ENCODE results near the gene ANO10.
"Not testable (repeated sequence)": the region's sequence is repeated elsewhere in the genome, so short reads cannot be mapped to it uniquely, and the experiment has no call there.

Gene ANO10, protein sequence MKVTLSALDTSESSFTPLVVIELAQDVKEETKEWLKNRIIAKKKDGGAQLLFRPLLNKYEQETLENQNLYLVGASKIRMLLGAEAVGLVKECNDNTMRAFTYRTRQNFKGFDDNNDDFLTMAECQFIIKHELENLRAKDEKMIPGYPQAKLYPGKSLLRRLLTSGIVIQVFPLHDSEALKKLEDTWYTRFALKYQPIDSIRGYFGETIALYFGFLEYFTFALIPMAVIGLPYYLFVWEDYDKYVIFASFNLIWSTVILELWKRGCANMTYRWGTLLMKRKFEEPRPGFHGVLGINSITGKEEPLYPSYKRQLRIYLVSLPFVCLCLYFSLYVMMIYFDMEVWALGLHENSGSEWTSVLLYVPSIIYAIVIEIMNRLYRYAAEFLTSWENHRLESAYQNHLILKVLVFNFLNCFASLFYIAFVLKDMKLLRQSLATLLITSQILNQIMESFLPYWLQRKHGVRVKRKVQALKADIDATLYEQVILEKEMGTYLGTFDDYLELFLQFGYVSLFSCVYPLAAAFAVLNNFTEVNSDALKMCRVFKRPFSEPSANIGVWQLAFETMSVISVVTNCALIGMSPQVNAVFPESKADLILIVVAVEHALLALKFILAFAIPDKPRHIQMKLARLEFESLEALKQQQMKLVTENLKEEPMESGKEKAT

GRCh38 chr3:43621656-43622432 lies at the start of gene ANO10:
TSS of gene ANO10 (minus strand) at chr3:43622011. CDS start at chr3:43605852, 16,159 bp downstream.
- DNase-seq (ENCODE audit: low spot score): peak; percentile 94

- no peak for DNase-seq (ENCODE audit: low spot score)
Observed at GRCh38 chr3:43670635-43671522, 49.1 kb upstream of the ANO10 start.

DNA sequence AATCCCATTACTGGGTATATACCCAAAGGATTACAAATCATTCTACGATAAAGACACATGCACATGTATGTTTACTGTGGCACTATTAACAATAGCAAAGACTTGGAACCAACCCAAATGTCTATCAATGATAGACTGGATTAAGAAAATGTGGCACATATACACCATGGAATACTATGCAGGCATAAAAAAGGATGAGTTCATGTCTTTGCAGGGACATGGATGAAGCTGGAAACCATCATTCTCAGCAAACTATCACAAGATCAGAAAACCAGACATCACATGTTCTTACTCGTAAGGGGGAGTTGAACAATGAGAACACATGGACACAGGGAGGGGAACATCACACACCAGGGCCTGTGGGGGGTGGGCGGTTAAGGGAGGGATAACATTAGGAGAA lies 43.2 kb upstream of the ANO10 start:
- not testable (repeated sequence) for DNase-seq (ENCODE audit: low spot score)

DNA sequence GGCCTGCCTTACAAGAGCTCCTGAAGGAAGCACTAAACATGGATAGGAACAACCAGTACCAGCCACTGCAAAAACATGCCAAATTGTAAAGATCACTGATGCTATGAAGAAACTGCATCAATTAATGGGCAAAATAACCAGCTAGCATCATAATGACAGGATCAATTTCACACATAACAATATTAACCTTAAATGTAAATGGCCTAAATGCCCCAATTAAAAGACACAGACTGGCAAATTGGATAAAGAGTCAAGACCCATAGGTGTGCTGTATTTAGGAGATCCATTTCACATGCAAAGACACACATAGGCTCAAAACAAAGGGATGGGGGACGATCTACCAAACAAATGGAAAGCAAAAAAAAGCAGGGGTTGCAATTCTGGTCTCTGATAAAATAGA lies 39.6 kb upstream of the ANO10 start:
- DNase-seq (ENCODE audit: low spot score): not testable (repeated sequence)

DNA sequence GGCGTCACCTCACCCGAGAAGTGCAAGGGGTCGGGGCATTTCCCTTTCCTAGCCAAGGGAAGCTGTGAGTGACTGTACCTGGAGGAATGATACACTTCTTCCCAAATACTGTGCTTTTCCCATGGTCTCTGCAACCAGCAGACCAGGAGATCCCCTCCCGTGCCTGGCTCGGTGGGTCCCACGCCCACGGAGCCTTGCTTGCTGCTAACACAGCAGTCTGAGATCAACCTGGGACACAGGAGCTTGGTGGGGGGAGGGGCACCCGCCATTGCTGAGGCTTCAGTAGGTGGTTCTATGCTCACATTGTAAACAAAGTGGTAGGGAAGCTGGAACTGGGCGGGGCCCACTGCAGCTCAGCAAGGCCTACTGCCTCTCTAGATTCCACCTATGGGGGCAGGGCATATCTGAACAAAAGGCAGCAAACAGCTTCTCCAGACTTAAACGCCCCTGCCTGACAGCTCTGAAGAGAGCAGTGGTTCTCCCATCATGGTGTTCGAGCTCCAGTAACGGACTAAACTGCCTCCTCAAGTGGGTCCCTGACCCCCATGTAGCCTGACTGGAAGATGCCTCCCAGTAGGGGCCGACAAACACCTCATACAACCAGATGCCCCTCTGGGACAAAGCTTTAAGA lies 37.6 kb upstream of the ANO10 start:
- DNase-seq (ENCODE audit: low spot score): no peak

- not testable (repeated sequence) for DNase-seq (ENCODE audit: low spot score)
Observed at GRCh38 chr3:43656390-43656789, 34.6 kb upstream of the ANO10 start.

GRCh38 chr3:43650345-43650744 lies 28.5 kb upstream of the ANO10 start:
- no peak for DNase-seq (ENCODE audit: low spot score)

- DNase-seq (ENCODE audit: low spot score): no peak
Observed at GRCh38 chr3:43649365-43649968, 27.7 kb upstream of the ANO10 start.

DNA sequence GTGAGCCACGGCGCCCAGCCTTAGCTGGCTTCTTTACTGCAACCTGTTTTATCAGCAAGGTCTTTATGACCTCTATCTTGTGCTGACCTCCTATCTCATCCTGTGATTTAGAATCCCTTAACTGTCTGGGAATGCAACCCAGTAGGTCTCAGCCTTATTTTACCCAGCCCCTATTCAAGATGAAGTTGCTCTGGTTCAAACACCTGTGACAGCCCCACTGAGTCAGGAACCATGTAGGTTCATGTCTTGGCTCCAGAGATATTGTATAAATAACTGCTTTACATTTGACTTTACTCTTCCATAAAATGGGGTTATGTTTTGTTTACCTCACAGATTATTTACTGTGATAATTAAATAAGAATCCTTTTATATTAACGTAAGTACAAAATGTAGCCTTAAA lies 27.1 kb upstream of the ANO10 start:
- DNase-seq (ENCODE audit: low spot score): no peak

GRCh38 chr3:43647331-43648166 lies 25.7 kb upstream of the ANO10 start:
- DNase-seq (ENCODE audit: low spot score): no peak

DNA sequence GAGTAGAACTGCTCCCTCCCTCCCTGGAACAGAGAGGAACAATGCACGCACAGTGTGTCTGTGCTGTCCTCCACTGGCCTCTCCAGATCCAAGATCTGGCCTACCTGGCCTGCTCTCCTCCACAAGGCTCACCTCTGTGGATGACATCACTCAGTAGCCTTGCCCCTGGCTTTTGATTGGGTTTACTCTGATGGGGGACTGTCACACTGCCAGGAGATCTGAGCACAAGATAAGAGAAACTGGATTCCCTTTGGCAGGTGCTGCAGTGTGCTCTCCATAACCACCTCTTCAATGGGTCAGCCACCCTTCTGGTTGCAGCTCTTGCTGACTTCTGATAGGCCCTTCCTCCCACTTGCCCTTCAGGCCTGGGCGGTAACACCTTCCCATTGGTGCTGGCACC lies 22.6 kb upstream of the ANO10 start:
- no peak for DNase-seq (ENCODE audit: low spot score)

DNA sequence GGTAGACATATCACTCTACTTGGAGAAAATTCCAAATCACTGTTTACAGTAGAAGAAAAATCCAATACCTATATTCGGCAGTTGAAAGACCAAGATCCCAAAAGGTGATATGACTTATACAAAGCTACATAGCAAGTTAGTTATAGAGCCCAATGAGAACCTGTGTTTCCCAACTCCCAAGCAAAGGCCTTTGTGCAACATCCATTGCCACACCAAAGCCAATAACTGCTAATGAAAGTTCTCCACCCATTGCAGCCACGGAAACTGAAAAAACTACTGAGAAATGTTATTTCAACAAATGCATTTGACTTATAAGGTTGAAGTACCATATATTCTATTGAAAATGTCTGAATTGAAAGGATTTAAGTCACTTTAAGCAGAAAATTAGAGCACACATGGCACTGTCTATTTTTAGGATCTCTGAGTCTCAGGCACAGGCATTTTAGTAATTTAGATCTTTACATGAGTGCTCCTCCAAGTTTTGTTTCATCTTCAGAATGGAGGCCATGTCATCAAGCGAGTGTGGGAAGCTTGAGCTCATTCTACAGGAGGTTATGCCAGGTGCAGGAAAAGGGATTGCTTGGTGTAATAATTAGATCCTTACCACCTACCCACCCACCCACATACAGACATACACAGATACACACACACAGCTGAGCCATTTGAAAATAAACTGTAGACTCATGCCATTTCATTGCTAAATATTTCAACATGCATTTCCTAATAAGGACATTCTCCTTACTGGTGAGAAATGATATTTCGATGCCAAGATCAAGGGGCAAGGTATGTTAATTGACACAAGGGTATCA lies 19.7 kb upstream of the ANO10 start:
- no peak for DNase-seq (ENCODE audit: low spot score)

DNA sequence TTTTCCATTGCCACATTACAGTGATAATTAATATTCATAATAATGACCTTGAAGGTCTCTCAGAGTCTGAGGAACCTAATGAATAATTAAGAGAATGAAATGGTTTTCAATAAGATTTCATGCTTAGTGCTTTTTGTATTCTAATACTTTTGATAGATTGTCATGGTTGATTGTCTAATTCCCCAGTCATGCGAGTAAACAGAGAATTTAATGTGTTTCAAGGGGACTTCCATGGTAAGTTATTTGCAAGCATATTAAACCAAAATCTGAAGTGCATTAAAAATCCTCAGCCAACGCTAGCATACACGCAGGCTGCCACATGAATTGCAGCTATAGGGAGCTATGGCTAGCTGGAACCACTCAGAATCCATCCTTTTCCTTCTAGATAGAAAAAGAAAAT lies 18.9 kb upstream of the ANO10 start:
- DNase-seq (ENCODE audit: low spot score): no peak

- no peak for DNase-seq (ENCODE audit: low spot score)
Observed at GRCh38 chr3:43638594-43639447, 17.0 kb upstream of the ANO10 start.

DNA sequence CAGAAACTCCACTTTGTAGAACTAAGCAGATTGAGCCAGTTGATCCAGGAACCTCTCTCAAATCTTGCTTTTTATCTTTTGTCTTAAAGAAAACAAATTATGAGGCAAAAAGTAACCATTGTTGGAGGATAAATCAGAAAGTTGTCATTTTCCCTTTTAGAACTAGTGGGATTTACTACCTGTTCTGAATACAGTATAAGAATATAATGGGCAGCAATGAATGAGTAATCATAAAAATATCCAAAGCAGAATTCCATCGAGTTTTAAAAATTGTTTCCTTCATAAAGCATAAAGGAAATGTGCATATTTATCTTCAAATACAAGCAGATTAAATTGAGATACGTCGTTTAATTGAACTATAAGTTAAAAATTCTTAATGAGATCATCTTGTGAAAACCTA lies 15.9 kb upstream of the ANO10 start:
- DNase-seq (ENCODE audit: low spot score): no peak

GRCh38 chr3:43632986-43633385 lies 11.2 kb upstream of the ANO10 start:
- DNase-seq (ENCODE audit: low spot score): no peak

GRCh38 chr3:43632269-43632733 lies 10.5 kb upstream of the ANO10 start:
- peak; percentile 33 for DNase-seq (ENCODE audit: low spot score)

- DNase-seq (ENCODE audit: low spot score): no peak
Observed at GRCh38 chr3:43629741-43630140, 7.9 kb upstream of the ANO10 start.

Data from hepatic stellate cell (primary cell).